NAMALWA (cell line): ENCODE data around the gene FAM193A.
"Not testable (repeated sequence)": the region's sequence is repeated elsewhere in the genome, so short reads cannot be mapped to it uniquely, and the experiment has no call there.

Experiments used
- DNase-seq: peaks from one replicate; pipeline ENCODE4 v3.0.0-alpha.2; 2015; ENCODE audit warnings: low spot score

Gene FAM193A, protein sequence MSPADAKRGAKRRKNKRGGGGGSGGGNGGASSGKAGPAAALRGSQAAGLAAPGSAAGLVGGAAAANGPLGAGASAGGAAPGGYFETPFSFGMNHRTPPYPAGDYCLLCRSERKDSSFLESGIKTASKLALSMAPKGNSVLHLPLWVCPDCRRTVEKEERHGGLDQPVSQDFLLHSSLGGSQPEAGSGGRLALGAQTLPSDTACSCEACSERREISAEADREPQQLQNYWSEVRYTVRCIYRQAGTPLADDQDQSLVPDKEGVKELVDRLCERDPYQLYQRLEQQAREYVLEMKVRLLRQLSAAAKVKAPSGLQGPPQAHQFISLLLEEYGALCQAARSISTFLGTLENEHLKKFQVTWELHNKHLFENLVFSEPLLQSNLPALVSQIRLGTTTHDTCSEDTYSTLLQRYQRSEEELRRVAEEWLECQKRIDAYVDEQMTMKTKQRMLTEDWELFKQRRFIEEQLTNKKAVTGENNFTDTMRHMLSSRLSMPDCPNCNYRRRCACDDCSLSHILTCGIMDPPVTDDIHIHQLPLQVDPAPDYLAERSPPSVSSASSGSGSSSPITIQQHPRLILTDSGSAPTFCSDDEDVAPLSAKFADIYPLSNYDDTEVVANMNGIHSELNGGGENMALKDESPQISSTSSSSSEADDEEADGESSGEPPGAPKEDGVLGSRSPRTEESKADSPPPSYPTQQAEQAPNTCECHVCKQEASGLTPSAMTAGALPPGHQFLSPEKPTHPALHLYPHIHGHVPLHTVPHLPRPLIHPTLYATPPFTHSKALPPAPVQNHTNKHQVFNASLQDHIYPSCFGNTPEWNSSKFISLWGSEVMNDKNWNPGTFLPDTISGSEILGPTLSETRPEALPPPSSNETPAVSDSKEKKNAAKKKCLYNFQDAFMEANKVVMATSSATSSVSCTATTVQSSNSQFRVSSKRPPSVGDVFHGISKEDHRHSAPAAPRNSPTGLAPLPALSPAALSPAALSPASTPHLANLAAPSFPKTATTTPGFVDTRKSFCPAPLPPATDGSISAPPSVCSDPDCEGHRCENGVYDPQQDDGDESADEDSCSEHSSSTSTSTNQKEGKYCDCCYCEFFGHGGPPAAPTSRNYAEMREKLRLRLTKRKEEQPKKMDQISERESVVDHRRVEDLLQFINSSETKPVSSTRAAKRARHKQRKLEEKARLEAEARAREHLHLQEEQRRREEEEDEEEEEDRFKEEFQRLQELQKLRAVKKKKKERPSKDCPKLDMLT (N-terminal part only)

DNA sequence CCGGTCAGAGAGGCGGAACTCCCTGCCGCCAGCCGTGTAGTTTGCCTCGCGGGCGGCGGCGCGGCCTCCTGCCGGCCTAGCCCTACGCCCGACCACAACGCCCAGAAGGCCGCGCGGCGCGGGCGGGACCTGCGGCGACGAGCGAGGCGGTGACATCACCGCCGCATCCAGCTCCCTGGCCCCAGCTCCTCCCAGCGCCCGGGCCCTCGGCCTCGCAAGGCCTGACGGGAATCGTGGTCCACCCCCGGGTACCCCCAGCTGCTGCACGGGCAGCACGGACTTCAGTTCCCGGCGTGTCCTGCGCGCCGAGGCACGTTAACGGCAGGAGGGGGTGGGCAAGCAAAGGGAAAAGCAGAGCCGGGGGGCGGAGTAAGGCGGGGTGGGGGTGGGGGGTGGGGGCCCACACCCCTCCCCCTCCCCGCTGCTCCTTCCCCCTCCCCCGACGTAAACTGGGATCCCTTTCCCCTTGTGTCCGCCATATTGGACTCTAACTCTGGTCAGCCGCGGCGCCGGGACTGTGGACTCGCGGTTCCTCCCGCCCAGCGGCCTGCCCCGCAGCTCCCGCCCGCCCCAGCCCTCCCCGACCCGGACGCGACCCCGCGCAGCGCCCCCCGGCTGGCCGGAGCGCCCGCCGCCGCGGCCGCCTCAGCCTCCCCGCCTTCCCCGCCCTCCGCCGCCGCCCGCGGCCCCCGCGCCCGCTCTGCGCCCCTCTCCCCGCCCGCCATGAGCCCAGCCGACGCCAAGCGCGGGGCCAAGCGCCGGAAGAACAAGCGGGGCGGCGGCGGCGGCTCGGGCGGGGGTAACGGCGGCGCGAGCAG lies at the start of gene FAM193A:
Gene FAM193A, plus strand, starts transcription at position 455 of the 818 bp plus-strand sequence. Its CDS starts 269 bp downstream, at position 724.
- peak; percentile 99 for DNase-seq

DNA sequence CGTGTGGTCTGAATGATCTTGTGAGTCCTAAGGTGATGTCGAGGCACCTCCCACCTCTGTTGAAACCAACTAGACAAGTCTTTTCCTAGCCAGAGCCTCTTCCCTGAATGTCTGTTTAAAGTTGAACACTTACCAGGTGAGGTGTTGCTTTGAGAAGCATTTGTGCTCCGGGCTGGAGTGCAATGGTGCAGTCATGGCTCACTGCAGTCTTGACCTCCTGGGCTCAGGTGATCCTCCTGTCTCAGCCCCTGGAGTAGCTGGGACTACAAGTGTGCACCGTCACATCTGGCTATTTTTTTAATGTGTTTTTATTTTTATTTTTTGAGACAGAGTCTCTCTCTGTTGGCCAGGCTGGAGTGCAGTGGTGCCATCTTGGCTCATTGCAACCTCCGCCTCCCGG lies 49.5 kb upstream of the FAM193A start:
- no peak for DNase-seq

DNA sequence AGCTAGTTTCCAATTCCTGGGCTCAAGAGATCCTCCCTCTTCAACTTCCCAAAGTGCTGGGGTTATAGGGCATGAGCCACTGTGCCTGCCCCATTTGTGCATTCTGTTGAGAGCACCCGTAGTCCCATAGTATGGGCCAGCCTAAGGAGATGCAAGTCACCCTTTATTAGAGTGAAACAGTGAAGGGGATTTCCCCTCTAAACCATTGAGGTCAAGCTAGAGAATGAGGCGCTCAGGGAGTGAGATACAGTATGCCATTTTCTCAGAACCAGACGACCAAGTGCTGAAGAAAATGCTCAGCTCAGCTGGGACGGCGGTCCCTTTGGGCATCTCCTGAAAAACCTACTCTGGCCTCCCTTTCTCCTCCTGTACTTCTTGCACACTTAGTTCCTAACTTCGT lies 48.8 kb upstream of the FAM193A start:
- DNase-seq = no peak

DNA sequence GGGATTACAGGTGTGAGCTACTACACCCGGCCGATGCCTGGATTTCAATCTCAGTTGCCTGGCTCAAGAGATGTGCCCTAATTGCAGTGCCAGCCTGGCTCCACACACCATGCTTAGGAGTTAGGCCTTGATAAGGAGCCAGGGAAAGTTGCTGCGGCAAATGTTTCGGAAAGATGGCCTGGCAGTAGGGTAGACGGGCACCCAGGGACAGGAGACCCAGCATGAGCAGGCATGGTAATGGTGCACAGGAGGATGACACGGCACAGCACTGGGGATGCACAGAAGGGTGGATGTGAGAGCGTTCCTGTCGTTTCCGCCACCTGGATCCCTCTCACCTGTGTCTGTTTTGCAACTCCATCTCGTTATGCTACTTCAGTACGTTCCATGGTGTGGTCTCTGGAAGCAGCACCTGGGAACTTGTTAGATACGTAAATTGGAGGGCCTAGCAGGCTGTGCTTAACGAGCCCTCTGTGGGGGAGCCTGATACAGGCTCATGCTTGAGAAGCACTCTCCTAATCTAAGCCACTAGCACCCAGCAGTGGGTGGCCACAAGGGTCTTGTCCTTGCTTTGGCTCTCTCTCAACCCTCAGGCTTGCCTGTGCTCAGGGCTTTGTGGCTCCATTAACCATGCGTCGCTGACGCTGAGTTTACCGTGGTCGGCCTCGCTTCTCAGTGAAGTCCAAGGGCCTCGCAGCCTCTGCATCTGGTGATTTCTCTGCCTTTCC lies 47.2 kb upstream of the FAM193A start:
- no peak for DNase-seq

DNA sequence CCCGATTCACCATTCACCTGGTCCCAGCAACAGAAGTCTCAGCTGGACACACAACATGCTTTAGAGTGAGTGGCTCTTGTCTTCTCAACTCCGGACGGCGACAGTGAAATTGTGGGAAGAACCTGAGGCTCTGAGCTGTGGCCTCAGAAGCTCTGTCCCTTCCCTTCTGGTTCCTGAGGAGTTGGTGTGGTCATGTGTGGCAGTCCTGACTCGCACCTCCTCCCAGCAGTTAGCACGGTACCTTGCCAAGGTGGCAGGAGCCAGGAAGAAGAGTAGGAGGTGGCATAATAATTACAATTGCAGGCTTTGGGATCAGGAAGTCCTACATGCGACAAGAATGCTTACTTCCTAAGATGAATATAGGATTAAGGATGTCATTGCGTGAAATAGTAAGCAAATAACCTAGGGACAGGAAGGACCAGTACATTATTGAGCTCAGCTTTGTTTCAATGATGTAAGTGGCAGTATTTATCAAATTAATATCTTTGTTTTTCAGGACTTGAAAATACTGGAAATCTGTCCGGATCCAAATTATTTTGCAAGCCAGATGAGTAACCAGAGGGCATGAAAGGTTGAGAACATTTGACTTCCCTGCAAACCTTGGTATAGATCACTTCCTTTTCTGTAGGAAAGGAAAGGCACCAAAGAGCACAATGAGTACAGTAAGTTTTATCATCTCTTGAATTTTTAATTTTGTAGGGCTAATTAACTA lies 46.5 kb upstream of the FAM193A start:
- no peak for DNase-seq

DNA sequence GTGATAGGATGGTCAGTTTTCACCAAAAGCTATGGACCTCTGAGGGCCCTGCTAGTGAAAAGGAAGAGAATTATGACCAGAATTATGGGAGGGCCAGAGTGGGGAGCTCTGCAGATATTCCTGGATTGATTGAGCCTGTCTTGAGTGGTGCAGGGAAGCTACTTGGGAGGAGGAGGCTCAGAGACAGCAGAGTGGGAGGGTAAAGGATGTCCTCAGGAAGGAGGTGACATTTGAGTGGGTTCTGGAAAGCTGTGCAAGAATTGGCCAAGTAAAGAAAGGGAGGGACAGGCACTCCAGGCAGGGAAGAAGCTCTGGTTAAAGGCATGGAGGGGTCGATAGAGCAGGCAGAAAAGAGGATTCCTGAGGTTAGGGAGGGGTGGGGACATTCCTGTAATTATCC lies 43.5 kb upstream of the FAM193A start:
- no peak for DNase-seq

DNA sequence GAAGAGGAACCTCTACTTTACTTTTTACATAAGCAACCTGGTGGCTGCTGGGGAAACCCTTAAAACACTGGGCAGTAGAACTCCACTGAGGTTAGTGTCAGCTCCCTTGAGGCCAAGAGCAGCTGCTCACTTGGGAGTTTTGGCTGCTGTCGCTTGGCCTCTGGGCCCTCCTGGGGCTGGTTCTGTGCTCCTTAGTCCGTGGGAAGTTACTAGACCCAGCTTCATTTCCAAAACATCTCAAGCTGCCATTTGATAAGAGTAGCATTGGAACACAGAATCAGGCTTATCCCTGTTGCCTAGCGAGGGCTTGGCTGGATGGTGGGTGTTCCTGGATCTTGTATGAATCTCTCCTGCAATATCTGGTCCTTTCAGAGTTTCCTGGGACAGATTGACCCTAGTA lies 41.5 kb upstream of the FAM193A start:
- no peak for DNase-seq

DNA sequence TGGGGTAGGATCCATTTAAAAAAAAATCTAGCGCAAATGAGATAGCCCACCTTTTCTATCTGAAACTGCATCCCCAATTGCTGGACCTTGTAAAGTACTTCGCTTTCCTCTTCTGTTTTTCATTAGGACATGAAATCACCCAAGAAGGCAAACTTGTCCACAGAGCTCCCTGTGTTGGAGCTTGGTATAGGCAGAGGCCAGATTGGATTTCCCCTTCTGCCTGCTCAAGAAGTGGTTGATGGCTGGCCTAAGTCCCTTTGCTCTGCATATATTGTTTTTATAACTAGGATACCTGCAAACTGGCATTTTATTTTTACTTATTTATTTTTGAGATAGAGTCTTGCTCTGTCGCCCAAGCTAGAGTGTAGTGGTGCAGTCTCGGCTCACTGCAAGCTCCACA lies 39.1 kb upstream of the FAM193A start:
- DNase-seq = no peak

DNA sequence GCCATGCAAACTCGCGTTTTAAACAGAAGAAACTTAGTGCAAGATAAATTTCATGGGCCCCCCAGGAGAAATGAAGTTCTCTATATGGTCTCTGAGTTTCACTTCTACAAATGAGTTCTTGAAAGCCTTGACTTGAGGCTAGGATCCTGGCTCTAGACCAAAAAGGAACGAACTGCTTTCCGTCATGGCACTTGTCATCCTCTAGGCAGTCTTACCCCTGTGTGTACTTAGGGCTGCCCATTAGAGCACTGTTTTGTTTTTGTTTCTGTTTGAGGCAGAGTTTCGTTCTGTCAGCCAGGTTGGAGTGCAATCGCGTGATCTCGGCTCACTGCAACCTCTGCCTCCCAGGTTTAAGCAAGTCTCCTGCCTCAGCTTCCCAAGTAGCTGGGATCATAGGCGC lies 38.5 kb upstream of the FAM193A start:
- DNase-seq = no peak

DNA sequence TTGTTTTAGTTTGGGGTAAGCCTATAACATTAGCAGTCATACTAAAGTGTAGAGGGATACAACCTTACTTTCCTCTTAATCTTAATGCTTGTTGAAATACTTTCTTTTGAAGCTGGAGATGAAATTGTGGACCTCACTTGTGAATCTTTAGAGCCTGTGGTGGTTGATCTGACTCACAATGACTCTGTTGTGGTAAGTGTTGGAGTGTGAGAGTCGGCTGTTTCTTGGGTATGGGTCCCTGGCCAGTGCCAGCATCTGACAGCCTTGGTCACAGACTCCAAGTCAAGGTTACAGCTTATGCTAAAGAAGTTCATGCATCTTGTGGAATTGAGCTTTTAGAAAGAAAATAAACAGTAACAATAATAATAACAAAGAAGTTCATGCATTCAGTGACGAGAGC lies 35.9 kb upstream of the FAM193A start:
- DNase-seq = no peak

DNA sequence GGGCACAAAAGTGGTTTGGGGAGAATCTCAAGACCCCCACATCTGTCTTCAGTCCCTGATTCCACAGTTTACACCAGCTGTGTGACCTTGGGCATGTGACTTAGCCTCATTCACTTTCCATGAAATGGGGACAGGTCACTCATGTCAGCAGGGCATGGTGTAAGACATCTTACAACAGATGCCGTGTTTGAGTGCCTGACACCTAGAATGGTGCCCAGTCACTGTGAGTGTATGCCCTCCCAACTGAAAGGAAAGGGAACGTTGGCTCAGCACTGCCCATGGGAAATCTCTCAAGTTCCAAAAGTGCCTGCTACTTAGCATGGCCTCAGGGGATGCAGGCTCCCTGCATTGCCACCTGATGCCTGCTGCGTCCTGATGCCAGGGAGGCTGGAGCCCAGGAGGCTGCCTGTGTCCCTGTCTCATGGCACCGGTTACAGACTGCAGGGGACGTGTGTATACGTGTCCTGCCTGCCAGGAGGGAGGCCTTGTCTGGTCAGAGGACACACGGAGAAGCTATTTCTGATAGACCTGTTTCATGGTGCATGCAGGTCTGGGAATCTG lies 35.3 kb upstream of the FAM193A start:
- no peak for DNase-seq

DNA sequence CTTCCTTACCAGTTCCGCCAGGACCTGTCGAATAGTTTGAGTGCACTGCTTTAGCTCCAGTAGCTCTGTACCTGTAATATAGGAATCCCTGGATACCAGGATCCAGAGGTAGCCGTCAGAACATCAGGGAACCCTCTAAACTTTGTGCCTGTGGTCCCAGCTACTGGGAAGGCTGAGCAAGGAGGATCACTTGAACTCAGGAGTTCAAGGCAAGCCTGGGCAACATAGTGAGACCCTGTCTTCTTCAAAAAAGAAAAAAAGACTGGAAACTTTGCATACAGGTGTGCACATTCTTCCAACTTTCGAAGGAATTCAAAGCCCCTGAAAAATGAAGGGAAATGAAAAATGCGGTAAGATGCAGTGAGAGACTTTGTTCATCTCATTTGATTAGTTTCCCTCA lies 32.6 kb upstream of the FAM193A start:
- no peak for DNase-seq

DNA sequence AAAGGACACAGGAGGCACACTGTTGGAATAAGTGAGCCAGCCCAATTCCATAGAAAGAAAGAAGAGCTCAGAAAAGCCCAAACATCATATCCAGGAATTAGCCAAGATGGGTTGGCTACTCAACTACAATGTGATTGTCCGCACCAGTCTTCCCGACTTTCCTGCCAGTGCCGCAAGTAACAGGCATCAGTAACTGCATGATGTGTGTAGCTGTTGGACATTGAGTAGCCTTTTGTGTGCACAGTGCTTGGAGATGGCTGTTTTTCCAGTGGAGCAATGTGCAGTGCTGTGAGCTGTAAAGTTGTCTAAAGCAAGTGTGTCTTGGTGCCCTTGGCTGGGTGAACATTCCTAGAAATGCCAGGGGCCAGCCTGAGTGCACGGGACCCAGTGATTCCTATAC lies 29.2 kb upstream of the FAM193A start:
- no peak for DNase-seq

DNA sequence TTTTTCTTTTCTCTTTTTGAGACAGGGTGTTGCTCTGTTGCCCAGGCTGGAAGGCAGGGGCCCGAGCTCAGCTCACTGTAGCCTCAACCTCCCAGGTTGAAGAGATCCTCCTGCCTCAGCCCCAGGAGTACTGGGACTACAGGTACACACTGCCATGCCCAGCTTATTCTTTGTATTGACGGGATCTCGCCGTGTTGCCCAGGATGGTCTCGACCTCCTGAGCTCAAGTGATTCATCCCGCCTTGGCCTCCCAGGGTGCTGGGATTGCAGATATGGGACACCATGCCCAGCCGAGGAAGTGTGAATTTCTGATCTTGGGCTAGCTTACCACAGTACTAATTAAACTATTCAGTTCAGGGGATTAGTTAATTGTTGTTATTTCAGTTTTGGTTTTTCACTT lies 28.6 kb upstream of the FAM193A start:
- DNase-seq = no peak

DNA sequence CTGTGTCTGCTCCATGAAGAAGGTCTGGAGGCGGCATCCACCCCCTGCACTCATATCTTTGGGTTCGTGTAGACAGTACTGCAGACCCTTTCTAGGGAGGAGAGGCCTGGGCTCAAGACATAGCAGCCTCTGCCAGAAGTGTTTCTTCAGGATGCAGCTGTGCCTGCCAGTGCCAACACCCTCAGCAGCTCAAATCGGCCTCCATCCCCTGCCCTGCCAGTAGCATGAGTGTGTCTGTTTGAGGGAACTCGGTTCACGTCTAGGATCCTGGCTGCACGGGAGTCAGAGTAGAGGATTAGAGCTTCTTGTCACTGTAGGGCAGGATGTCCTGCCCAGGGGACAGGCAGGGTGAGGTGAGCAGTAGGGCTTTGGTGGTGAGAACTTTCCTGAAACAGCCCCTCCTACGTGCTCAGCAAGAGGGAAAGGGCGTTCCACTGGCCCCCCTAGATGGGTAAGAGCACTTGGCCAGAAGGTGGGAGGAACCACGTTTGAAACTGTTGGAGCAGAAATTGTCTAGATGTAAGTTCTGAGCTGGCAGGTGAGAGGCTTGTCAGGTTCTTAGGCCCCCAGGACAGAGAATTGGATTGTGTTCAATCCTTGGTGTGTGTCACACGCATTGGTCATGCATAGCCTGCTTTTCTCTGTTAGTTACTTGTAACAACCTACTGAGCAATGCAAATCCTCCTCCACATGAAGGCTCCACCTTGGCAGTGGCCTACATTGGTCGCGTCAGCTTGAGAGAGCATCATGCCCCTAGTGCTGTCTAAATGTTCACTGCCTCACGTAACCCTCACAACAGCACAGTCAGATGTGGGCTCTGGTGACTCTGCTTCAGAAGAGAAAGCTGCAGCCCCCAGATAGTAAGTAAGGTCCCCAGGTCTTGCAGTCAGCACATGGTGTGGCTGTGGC lies 25.8 kb upstream of the FAM193A start:
- no peak for DNase-seq

DNA sequence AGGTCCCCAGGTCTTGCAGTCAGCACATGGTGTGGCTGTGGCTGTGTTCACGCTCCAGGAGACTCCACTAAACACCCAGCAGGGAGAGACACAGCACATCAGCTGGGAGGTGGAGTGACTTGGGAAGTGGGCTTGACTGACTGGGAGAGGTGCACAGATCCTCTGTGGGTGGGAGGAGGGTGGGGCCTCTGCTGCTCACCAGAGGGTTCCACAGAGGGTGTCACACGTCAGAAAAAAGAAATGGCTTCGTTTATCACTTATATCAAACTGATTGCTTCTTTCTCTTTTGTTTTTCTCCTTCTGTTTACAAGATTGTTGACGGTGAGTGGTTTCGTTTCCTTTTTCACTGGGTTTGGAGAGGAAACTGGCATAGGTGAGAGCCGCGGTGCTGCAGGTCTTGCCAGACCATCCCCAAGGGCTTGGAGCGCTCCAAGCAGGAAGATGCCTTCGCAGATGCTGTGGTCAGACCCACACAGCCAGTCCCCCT lies 24.8 kb upstream of the FAM193A start:
- DNase-seq = no peak

DNA sequence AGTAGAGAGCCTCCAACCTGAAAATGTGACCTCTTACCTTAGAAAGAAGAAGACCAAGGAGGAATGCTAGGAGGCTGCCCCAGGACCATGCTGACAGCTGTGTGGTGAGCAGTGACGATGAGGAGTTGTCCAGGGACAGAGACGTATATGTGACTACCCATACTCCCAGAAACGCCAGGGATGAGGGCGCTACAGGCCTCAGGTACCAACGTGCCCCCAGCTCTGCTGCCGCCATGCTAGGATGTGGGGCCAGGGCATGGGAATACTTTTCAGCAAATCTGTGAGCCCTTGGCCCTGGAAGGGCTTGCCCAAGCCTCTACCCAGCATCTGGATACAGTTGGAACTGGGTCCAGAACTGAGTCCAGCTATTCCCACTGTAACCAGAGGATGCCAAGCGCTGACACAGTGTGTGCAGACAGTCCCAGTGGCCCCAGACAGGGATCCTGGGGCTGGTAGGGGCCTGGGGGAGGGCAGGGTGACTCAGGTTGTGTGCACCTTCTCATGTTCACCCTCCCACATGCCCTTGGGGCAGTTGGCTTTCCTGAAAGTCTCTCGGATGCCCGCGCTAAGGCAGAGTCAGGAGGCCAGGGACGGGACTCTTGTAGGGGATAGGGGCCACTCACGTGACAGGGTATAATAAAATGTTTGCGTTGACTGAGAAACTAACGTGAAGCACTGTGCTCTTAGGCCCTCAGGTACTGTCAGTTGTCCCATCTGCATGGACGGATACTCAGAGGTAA lies 23.9 kb upstream of the FAM193A start:
- no peak for DNase-seq

DNA sequence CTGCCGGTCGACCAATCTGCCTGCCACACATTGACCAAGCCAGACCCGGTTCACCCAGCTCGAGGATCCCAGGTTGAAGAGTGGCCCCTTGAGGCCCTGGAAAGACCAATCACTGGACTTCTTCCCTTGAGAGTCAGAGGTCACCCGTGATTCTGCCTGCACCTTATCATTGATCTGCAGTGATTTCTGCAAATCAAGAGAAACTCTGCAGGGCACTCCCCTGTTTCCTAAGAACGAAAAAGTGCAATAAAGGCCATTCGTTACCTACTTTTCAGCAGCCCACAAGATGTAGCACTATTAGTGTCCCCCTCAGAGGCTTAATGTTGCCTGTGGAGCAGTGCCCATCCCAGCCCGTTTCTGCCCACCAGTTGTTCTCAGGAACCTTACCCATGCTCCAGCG lies 22.3 kb upstream of the FAM193A start:
- not testable (repeated sequence) for DNase-seq
